ENCODE data around the gene USP6NL. TPM values are rescaled to one million over a fixed set of nuclear protein-coding genes. Genes with fewer than 3 reads are reported as not detected.

The USP6NL gene
- total RNA-seq, 1 donor from 2014 or later: 20.0 TPM

- no peak for TF ChIP-seq CTCF (IDR thresholded peaks at IDR 0.05)
- intact Hi-C loops (cut with DNase I): no loop called here
- peaks cover 13% of the 10 kb centered on the region for H3K4me1 ChIP-seq
- no peak overlapping the region for H3K4me3 ChIP-seq
- H3K36me3 ChIP-seq: no peaks in the 10 kb centered on the region
- H3K9me3 ChIP-seq: no peaks in the 10 kb centered on the region
- H3K27ac ChIP-seq: no peak overlapping the region
- ATAC-seq (no peak), DNase-seq (no peak)
- H3K27me3 ChIP-seq (ENCODE audit: low read depth): no peaks in the 10 kb centered on the region
These were observed 60.3 kb downstream of the USP6NL start for GRCh38 chr10:11551104-11551503.

GRCh38 chr10:11548768-11549099, 62.7 kb downstream of the USP6NL start:
- peaks cover 13% of the 10 kb centered on the region for H3K4me1 ChIP-seq
- no peak overlapping the region for H3K27ac ChIP-seq
- DNase-seq (no peak), ATAC-seq (no peak)
- H3K4me3 ChIP-seq: no peak overlapping the region
- H3K27me3 ChIP-seq (ENCODE audit: low read depth): no peaks in the 10 kb centered on the region
- TF ChIP-seq CTCF (IDR thresholded peaks at IDR 0.05): no peak
- no peaks in the 10 kb centered on the region for H3K36me3 ChIP-seq
- intact Hi-C loops (cut with DNase I): no loop called here
- H3K9me3 ChIP-seq: no peaks in the 10 kb centered on the region

GRCh38 chr10:11548065-11548767, 63.2 kb downstream of the USP6NL start:
- Histone ChIP-seq H3K4me1 (peaks cover 13% of the 10 kb centered on the region), H3K36me3 (no peaks in the 10 kb centered on the region), H3K27ac (no peak overlapping the region), H3K27me3 (ENCODE audit: low read depth) (no peaks in the 10 kb centered on the region), H3K4me3 (no peak overlapping the region), H3K9me3 (no peaks in the 10 kb centered on the region)
- ATAC-seq (no peak), DNase-seq (no peak)
- TF ChIP-seq CTCF (IDR thresholded peaks at IDR 0.05): no peak
- intact Hi-C loops (cut with DNase I): no loop called here

GRCh38 chr10:11546581-11546980, 64.9 kb downstream of the USP6NL start:
- no peak for DNase-seq
- no peak for TF ChIP-seq CTCF (IDR thresholded peaks at IDR 0.05)
- intact Hi-C loops (cut with DNase I): no loop called here
- Histone ChIP-seq H3K9me3 (no peaks in the 10 kb centered on the region), H3K4me3 (no peak overlapping the region), H3K4me1 (peaks cover 2% of the 10 kb centered on the region), H3K36me3 (no peaks in the 10 kb centered on the region), H3K27me3 (ENCODE audit: low read depth) (no peaks in the 10 kb centered on the region), H3K27ac (no peak overlapping the region)
- no peak for ATAC-seq

- DNase-seq (no peak), ATAC-seq (no peak)
- no peak overlapping the region for H3K4me3 ChIP-seq
- TF ChIP-seq CTCF (IDR thresholded peaks at IDR 0.05): no peak
- H3K9me3 ChIP-seq: no peaks in the 10 kb centered on the region
- intact Hi-C loops (cut with DNase I): no loop called here
- H3K4me1 ChIP-seq: no peaks in the 10 kb centered on the region
- H3K27ac ChIP-seq: no peak overlapping the region
- no peaks in the 10 kb centered on the region for H3K27me3 ChIP-seq (ENCODE audit: low read depth)
- no peaks in the 10 kb centered on the region for H3K36me3 ChIP-seq
These were observed 70.2 kb downstream of the USP6NL start for GRCh38 chr10:11541296-11541695.
